ENCODE data around the gene ARRDC2.

Gene ARRDC2

DNA sequence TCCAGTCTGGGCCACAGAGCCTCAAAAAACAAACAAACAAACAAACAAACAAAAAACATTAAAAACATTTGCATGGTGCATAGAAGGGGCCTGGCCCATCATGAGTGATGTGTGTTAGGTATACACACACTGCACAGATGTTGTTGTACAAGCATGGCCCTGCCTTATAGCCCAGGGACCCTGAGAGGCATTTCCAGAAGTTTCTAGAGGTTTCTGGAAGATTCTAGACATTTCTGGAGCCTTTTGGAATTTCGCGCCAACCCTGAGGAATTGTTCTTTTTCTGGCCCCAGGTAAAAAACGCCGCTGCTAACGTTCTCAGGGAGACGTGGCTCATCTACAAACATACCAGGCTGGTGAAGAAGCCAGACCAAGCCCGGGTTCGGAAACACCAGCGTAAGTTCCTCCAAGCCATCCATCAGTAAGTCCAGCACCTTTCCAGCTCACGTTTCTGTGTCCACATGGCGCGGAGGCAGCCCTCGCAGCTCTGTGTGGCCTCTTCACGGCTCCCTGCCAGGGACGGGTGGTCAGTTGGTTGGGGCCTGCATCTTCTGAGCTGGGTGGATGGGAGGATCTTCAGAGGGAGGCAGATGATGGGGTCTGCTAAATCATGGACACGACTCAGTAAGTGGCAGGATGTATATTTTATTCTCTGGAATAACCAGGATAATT, 18.4 kb upstream of the ARRDC2 start:
- H3K4me3 ChIP-seq (ENCODE audit: insufficient read depth, low read length, poor library complexity, severe bottlenecking), result no peak overlapping the region
- no peaks in the 10 kb centered on the region for H3K27me3 ChIP-seq (ENCODE audit: low read length)
- TF ChIP-seq EZH2phosphoT487 (conservative IDR thresholded peaks at IDR 0.05; ENCODE audit: low read length), result no peak
- TF ChIP-seq, protein P1, sequence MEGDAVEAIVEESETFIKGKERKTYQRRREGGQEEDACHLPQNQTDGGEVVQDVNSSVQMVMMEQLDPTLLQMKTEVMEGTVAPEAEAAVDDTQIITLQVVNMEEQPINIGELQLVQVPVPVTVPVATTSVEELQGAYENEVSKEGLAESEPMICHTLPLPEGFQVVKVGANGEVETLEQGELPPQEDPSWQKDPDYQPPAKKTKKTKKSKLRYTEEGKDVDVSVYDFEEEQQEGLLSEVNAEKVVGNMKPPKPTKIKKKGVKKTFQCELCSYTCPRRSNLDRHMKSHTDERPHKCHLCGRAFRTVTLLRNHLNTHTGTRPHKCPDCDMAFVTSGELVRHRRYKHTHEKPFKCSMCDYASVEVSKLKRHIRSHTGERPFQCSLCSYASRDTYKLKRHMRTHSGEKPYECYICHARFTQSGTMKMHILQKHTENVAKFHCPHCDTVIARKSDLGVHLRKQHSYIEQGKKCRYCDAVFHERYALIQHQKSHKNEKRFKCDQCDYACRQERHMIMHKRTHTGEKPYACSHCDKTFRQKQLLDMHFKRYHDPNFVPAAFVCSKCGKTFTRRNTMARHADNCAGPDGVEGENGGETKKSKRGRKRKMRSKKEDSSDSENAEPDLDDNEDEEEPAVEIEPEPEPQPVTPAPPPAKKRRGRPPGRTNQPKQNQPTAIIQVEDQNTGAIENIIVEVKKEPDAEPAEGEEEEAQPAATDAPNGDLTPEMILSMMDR (IDR thresholded peaks at IDR 0.05; ENCODE audit: insufficient read depth, low read length, poor library complexity, severe bottlenecking), result no peak
- H2AFZ ChIP-seq (ENCODE audit: low read depth, low read length, severe bottlenecking), result no peak overlapping the region
- no peaks in the 10 kb centered on the region for H3K79me2 ChIP-seq (ENCODE audit: insufficient read depth, low read length)
- no peak overlapping the region for H3K9ac ChIP-seq (ENCODE audit: low read length)
- no peaks in the 10 kb centered on the region for H3F3A ChIP-seq (ENCODE audit: insufficient read depth)
- H4K20me1 ChIP-seq (ENCODE audit: low read depth, low read length), result no peaks in the 10 kb centered on the region
- H3K9me3 ChIP-seq (ENCODE audit: insufficient read depth, low read length), result no peaks in the 10 kb centered on the region
- H3K4me2 ChIP-seq (ENCODE audit: low read depth, low read length, poor library complexity, severe bottlenecking), result no peak overlapping the region
- no peaks in the 10 kb centered on the region for H3K36me3 ChIP-seq (ENCODE audit: low read length)
- H3K27ac ChIP-seq (ENCODE audit: low read depth, low read length), result no peak overlapping the region
- no peaks in the 10 kb centered on the region for H3K9me2 ChIP-seq (replicated peaks; ENCODE audit: insufficient read depth, low read length)

DNA sequence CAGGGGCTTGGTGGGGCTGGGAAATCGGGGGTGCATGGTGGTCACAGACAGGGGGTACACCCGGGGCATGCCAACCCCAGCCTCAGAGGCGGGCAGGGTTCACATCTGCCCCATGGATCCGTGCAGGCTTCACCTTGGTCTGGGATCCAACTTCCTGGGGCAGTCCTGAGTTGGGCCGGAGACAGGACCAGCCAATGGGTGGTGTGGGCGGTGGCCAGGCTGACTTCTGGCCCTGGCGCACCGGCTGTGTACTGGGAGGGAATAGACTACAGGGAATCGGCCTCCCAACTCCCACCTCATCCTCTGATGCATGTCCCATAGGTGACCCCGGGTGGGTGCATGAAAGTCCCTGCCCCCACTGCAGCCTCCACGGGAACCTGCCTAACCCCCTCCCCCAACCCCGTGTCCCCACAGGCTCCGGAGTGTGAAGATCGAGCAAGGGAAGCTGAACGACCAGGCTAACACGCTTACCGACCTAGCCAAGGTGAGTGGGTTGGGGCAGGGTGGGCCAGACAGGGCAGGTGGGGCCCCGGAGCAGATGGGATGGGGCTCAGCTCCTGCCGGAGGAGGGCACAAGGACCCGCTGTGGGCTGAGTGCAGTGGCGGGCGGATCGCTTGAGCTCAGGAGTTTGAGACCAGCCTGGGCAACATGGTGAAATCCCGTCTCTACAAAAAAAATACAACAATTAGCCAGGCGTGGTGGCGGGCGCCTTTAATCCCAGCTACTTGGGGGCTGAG, 14.7 kb upstream of the ARRDC2 start:
- Histone ChIP-seq H3F3A (ENCODE audit: insufficient read depth) (no peaks in the 10 kb centered on the region), H3K36me3 (ENCODE audit: low read length) (no peaks in the 10 kb centered on the region), H3K9me3 (ENCODE audit: insufficient read depth, low read length) (no peaks in the 10 kb centered on the region), H2AFZ (ENCODE audit: low read depth, low read length, severe bottlenecking) (no peak overlapping the region), H3K27ac (ENCODE audit: low read depth, low read length) (no peak overlapping the region), H3K9me2 (replicated peaks; ENCODE audit: insufficient read depth, low read length) (no peaks in the 10 kb centered on the region), H3K27me3 (ENCODE audit: low read length) (no peaks in the 10 kb centered on the region), H3K9ac (ENCODE audit: low read length) (no peak overlapping the region), H3K4me2 (ENCODE audit: low read depth, low read length, poor library complexity, severe bottlenecking) (no peak overlapping the region), H3K4me3 (ENCODE audit: insufficient read depth, low read length, poor library complexity, severe bottlenecking) (no peak overlapping the region), H4K20me1 (ENCODE audit: low read depth, low read length) (no peaks in the 10 kb centered on the region), H3K79me2 (ENCODE audit: insufficient read depth, low read length) (no peaks in the 10 kb centered on the region)
- no peak for TF ChIP-seq EZH2phosphoT487 (conservative IDR thresholded peaks at IDR 0.05; ENCODE audit: low read length)
- TF ChIP-seq, protein P1 (IDR thresholded peaks at IDR 0.05; ENCODE audit: insufficient read depth, low read length, poor library complexity, severe bottlenecking), result no peak

DNA sequence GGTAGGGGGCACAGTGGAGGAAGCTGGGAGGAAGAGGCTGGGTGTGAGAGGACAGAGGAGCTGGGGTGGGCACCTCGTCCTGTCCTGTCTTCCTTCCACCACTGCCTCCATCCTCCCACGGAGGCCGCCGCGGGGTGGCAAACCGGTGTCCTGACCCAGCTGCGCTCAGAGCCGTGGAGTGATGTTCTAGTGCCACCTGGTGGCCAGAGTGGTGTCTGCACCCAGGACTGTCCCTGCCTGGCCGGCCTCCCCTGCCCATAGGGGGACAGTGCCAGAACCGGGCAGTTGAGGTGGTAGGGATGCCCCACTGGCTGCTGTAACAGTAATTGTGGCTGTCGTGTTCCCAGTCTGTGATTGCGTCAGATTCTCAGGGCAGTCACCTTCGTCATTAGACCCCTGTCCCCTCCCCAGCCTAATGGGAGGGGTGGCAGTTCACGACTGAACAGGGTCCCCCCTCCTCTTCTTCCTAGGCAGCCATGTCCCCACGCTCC, 11.1 kb upstream of the ARRDC2 start:
- Histone ChIP-seq H3K79me2 (ENCODE audit: insufficient read depth, low read length) (peaks cover 5% of the 10 kb centered on the region), H3F3A (ENCODE audit: insufficient read depth) (peaks cover 7% of the 10 kb centered on the region), H4K20me1 (ENCODE audit: low read depth, low read length) (no peaks in the 10 kb centered on the region), H3K9ac (ENCODE audit: low read length) (peak overlapping the region; percentile 69), H3K9me2 (replicated peaks; ENCODE audit: insufficient read depth, low read length) (no peaks in the 10 kb centered on the region), H2AFZ (ENCODE audit: low read depth, low read length, severe bottlenecking) (peak overlapping the region; percentile 90), H3K27me3 (ENCODE audit: low read length) (no peaks in the 10 kb centered on the region), H3K9me3 (ENCODE audit: insufficient read depth, low read length) (no peaks in the 10 kb centered on the region), H3K36me3 (ENCODE audit: low read length) (no peaks in the 10 kb centered on the region), H3K4me2 (ENCODE audit: low read depth, low read length, poor library complexity, severe bottlenecking) (peak overlapping the region; percentile 73), H3K4me3 (ENCODE audit: insufficient read depth, low read length, poor library complexity, severe bottlenecking) (peak overlapping the region; percentile 62), H3K27ac (ENCODE audit: low read depth, low read length) (peak overlapping the region; percentile 86)
- no peak for TF ChIP-seq EZH2phosphoT487 (conservative IDR thresholded peaks at IDR 0.05; ENCODE audit: low read length)
- TF ChIP-seq, protein P1 (IDR thresholded peaks at IDR 0.05; ENCODE audit: insufficient read depth, low read length, poor library complexity, severe bottlenecking), result peak; percentile 80

All from SU-DHL-6 (cell line).